NT2/D1 (cell line): ENCODE measurements around the gene PEX26.

Source experiments
- DNase-seq: peaks from one replicate; pipeline ENCODE4 v3.0.0-alpha.2; 2011; ENCODE audit warnings: low read depth, low spot score
- H3K27me3 ChIP-seq: 2 replicates; pipeline ENCODE4 v1.6.0; 2011; ENCODE audit warnings: mild to moderate bottlenecking; ENCODE audit not compliant: insufficient read length, insufficient read depth
- H3K36me3 ChIP-seq: 2 replicates; pipeline ENCODE4 v1.6.1; 2011; ENCODE audit warnings: mild to moderate bottlenecking, low read length, mixed read lengths; ENCODE audit not compliant: insufficient read depth, insufficient read length
- H3K4me1 ChIP-seq: 2 replicates; pipeline ENCODE4 v1.5.1; 2011; ENCODE audit not compliant: insufficient read depth, insufficient read length
- H3K4me3 ChIP-seq: 2 replicates; pipeline ENCODE4 v1.5.1; 2011; ENCODE audit warnings: low read depth; ENCODE audit not compliant: insufficient read length
- H3K9ac ChIP-seq: 2 replicates; pipeline ENCODE4 v1.6.0; 2011; ENCODE audit warnings: low read depth; ENCODE audit not compliant: insufficient read length
- H3K9me3 ChIP-seq: 2 replicates; pipeline ENCODE4 v1.5.1; 2011; ENCODE audit warnings: mild to moderate bottlenecking, low read length; ENCODE audit not compliant: insufficient read depth
- SUZ12 ChIP-seq: IDR thresholded peaks from 2 replicates; pipeline ENCODE4 v1.6.1; 2011; ENCODE audit not compliant: insufficient read length, insufficient read depth; ENCODE audit errors: extremely low read depth
- YY1 ChIP-seq: IDR thresholded peaks from 2 replicates; pipeline ENCODE4 v1.6.1; 2011; ENCODE audit not compliant: insufficient read length, insufficient read depth
- ZNF274 ChIP-seq: IDR thresholded peaks from 2 replicates; pipeline ENCODE4 v1.6.1; 2011; ENCODE audit warnings: mild to moderate bottlenecking, low read depth, low read length

Gene PEX26

GRCh38 chr22:18081416-18081815 lies 3.6 kb downstream of the PEX26 start:
- no peaks in the 10 kb centered on the region for H3K27me3 ChIP-seq
- H3K4me1 ChIP-seq = no peaks in the 10 kb centered on the region
- DNase-seq = no peak
- peaks cover 55% of the 10 kb centered on the region for H3K36me3 ChIP-seq
- H3K4me3 ChIP-seq = no peak overlapping the region
- no peak for TF ChIP-seq ZNF274
- no peak overlapping the region for H3K9ac ChIP-seq
- no peaks in the 10 kb centered on the region for H3K9me3 ChIP-seq

GRCh38 chr22:18082467-18082866 lies 4.7 kb downstream of the PEX26 start:
- H3K9ac ChIP-seq = no peak overlapping the region
- H3K36me3 ChIP-seq = peaks cover 64% of the 10 kb centered on the region
- TF ChIP-seq YY1 (no peak), SUZ12 (no peak), ZNF274 (no peak)
- H3K4me3 ChIP-seq = no peak overlapping the region
- no peaks in the 10 kb centered on the region for H3K4me1 ChIP-seq
- H3K27me3 ChIP-seq = no peaks in the 10 kb centered on the region
- DNase-seq = no peak
- H3K9me3 ChIP-seq = no peaks in the 10 kb centered on the region

- no peak overlapping the region for H3K9ac ChIP-seq
Observed at GRCh38 chr22:18083406-18083805, 5.6 kb downstream of the PEX26 start.

GRCh38 chr22:18085188-18085587 lies 7.4 kb downstream of the PEX26 start:
- DNase-seq = no peak
- Histone ChIP-seq H3K9ac (no peak overlapping the region), H3K9me3 (no peaks in the 10 kb centered on the region), H3K4me1 (peaks cover 2% of the 10 kb centered on the region), H3K4me3 (no peak overlapping the region), H3K27me3 (no peaks in the 10 kb centered on the region), H3K36me3 (peaks cover 75% of the 10 kb centered on the region)
- no peak for TF ChIP-seq SUZ12
- no peak for TF ChIP-seq YY1
- no peak for TF ChIP-seq ZNF274

More at GRCh38 chr22:18083406-18083805, 5.6 kb downstream of the PEX26 start:
- Histone ChIP-seq H3K9me3 (no peaks in the 10 kb centered on the region), H3K27me3 (no peaks in the 10 kb centered on the region), H3K4me3 (no peak overlapping the region), H3K4me1 (peaks cover 2% of the 10 kb centered on the region), H3K36me3 (peaks cover 74% of the 10 kb centered on the region)
- no peak for TF ChIP-seq ZNF274
- no peak for TF ChIP-seq SUZ12
- TF ChIP-seq YY1 = no peak
- no peak for DNase-seq

GRCh38 chr22:18087350-18087855 lies 9.6 kb downstream of the PEX26 start:
- Histone ChIP-seq H3K9ac (no peak overlapping the region), H3K4me1 (peaks cover 2% of the 10 kb centered on the region), H3K9me3 (no peaks in the 10 kb centered on the region), H3K27me3 (no peaks in the 10 kb centered on the region), H3K4me3 (no peak overlapping the region), H3K36me3 (peaks cover 79% of the 10 kb centered on the region)
- DNase-seq = no peak
- no peak for TF ChIP-seq SUZ12

- no peaks in the 10 kb centered on the region for H3K27me3 ChIP-seq
- TF ChIP-seq SUZ12 (no peak), ZNF274 (no peak), YY1 (no peak)
- DNase-seq = no peak
- no peak overlapping the region for H3K9ac ChIP-seq
- peaks cover 66% of the 10 kb centered on the region for H3K36me3 ChIP-seq
- H3K4me3 ChIP-seq = no peak overlapping the region
- H3K9me3 ChIP-seq = no peaks in the 10 kb centered on the region
- peaks cover 2% of the 10 kb centered on the region for H3K4me1 ChIP-seq
Observed at GRCh38 chr22:18088825-18089568, 11.2 kb downstream of the PEX26 start.

GRCh38 chr22:18090286-18090685 lies 12.5 kb downstream of the PEX26 start:
- no peak overlapping the region for H3K4me3 ChIP-seq
- no peak overlapping the region for H3K9ac ChIP-seq
- no peaks in the 10 kb centered on the region for H3K9me3 ChIP-seq
- H3K4me1 ChIP-seq = peaks cover 2% of the 10 kb centered on the region
- H3K27me3 ChIP-seq = no peaks in the 10 kb centered on the region
- TF ChIP-seq YY1 (no peak), ZNF274 (no peak), SUZ12 (no peak)
- no peak for DNase-seq
- H3K36me3 ChIP-seq = peaks cover 57% of the 10 kb centered on the region

GRCh38 chr22:18091478-18091877 lies 13.7 kb downstream of the PEX26 start:
- Histone ChIP-seq H3K36me3 (peaks cover 51% of the 10 kb centered on the region), H3K4me1 (peaks cover 2% of the 10 kb centered on the region), H3K9ac (no peak overlapping the region), H3K27me3 (no peaks in the 10 kb centered on the region), H3K9me3 (no peaks in the 10 kb centered on the region), H3K4me3 (no peak overlapping the region)
- TF ChIP-seq YY1 (no peak), SUZ12 (no peak), ZNF274 (no peak)
- DNase-seq = no peak
